Glutamatergic neuron (in vitro differentiated cells): ENCODE data around the gene GDF10. TPM values are rescaled to one million over a fixed set of nuclear protein-coding genes. Genes with fewer than 3 reads are reported as not detected.

Experiments used
- DNase-seq: peaks from one replicate; pipeline ENCODE4 v3.0.0; 2022
- H3K27ac Mint-ChIP-seq: one replicate; pipeline ENCODE4 v1.8.0; 2020; ENCODE audit warnings: mild to moderate bottlenecking, mixed read lengths, inconsistent platforms; ENCODE audit not compliant: unreplicated experiment
- H3K27me3 Mint-ChIP-seq: one replicate; pipeline ENCODE4 v1.8.0; 2020; ENCODE audit warnings: mild to moderate bottlenecking, moderate library complexity, mixed read lengths, inconsistent platforms; ENCODE audit not compliant: unreplicated experiment
- H3K36me3 Mint-ChIP-seq: one replicate; pipeline ENCODE4 v1.8.0; 2020; ENCODE audit warnings: mild to moderate bottlenecking, mixed read lengths, inconsistent platforms; ENCODE audit not compliant: unreplicated experiment
- H3K4me1 Mint-ChIP-seq: one replicate; pipeline ENCODE4 v1.8.0; 2020; ENCODE audit warnings: mild to moderate bottlenecking, low read depth, mixed read lengths, inconsistent platforms; ENCODE audit not compliant: unreplicated experiment
- H3K4me3 Mint-ChIP-seq: one replicate; pipeline ENCODE4 v1.8.0; 2020; ENCODE audit warnings: mild to moderate bottlenecking, mixed read lengths, inconsistent platforms; ENCODE audit not compliant: unreplicated experiment
- H3K9me3 Mint-ChIP-seq: one replicate; pipeline ENCODE4 v1.8.0; 2020; ENCODE audit warnings: mild to moderate bottlenecking, moderate library complexity, mixed read lengths, inconsistent platforms; ENCODE audit not compliant: unreplicated experiment
- CTCF ChIP-seq: fragments of 200-600 bp; sonication (generic); IDR thresholded peaks from one replicate; pipeline ENCODE4 v1.5.0; 2021; ENCODE audit not compliant: partially characterized antibody, unreplicated experiment
- total RNA-seq: library from RNA; stranded (reverse); fragmentation: NEBNext Ultra II Directional; extraction: Animal tissue kit (Norgen Biotek cat#: 25700); gene quantifications from one replicate; pipeline ENCODE4 v1.2.1, GENCODE V29; 2021; ENCODE audit not compliant: unreplicated experiment

The GDF10 gene
- total RNA-seq, 1 donor from 2014 or later = not detected

GRCh38 chr10:47308775-47309174 is 8.8 kb downstream of the GDF10 start:
- no peaks in the 10 kb centered on the region for H3K4me1 Mint-ChIP-seq
- no peak overlapping the region for H3K4me3 Mint-ChIP-seq
- H3K27ac Mint-ChIP-seq = no peak overlapping the region
- H3K9me3 Mint-ChIP-seq = no peaks in the 10 kb centered on the region
- peaks cover 3% of the 10 kb centered on the region for H3K27me3 Mint-ChIP-seq
- no peaks in the 10 kb centered on the region for H3K36me3 Mint-ChIP-seq
- no peak for DNase-seq
- TF ChIP-seq CTCF = no peak

- TF ChIP-seq CTCF = peak; percentile 56
- H3K27ac Mint-ChIP-seq = no peak overlapping the region
- H3K4me3 Mint-ChIP-seq = no peak overlapping the region
- no peak for DNase-seq
- H3K36me3 Mint-ChIP-seq = no peaks in the 10 kb centered on the region
- no peaks in the 10 kb centered on the region for H3K9me3 Mint-ChIP-seq
- no peaks in the 10 kb centered on the region for H3K4me1 Mint-ChIP-seq
- H3K27me3 Mint-ChIP-seq = peaks cover 5% of the 10 kb centered on the region
These were observed 9.6 kb downstream of the GDF10 start for GRCh38 chr10:47309408-47310089.

- no peak overlapping the region for H3K4me3 Mint-ChIP-seq
- H3K27me3 Mint-ChIP-seq = peaks cover 2% of the 10 kb centered on the region
- no peak for DNase-seq
- no peak overlapping the region for H3K27ac Mint-ChIP-seq
- no peaks in the 10 kb centered on the region for H3K9me3 Mint-ChIP-seq
- TF ChIP-seq CTCF = no peak
- H3K36me3 Mint-ChIP-seq = no peaks in the 10 kb centered on the region
- no peaks in the 10 kb centered on the region for H3K4me1 Mint-ChIP-seq
These were observed 10.1 kb downstream of the GDF10 start for GRCh38 chr10:47310090-47310505.

DNA sequence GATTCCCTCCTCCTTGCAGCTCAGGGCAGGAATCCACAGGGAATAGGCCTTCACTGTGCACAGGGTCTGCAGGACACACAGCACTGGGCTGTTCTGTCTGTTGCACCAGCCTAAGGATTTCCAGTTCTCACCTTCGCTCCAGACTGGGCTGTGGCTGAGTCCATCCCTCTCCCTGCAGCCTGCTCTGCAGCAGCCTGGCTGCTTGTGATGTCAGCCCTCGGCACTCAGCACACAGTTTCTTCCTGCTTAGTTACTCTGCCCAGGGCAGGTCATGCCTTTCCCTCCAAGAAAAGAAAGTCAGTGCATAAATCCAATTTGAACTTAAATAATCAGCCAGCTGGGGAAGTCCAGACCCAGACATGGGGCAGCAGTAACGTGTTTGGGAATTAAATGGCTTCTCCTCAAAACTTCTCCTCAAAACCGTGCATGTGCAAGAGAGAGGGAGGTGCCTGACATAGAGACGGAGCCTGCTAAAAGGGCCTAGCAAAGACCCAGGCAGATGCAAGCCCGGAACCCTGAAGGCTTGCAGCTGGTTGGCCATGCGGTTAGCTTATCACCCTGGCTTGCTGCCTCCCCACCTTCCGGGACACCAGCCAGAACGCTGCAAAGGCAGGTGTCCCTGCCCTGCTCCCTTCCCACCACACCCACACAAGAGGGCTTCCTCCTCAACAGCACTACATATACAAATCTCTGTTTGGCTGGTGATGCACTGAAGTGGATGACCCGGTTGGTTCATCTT is 11.4 kb downstream of the GDF10 start:
- Mint-ChIP-seq H3K4me1 (no peaks in the 10 kb centered on the region), H3K27me3 (peaks cover 2% of the 10 kb centered on the region), H3K27ac (no peak overlapping the region), H3K4me3 (no peak overlapping the region), H3K9me3 (no peaks in the 10 kb centered on the region), H3K36me3 (no peaks in the 10 kb centered on the region)
- no peak for DNase-seq
- TF ChIP-seq CTCF = no peak
